SK-N-SH (cell line): ENCODE measurements around the gene PM20D2. TPM values are rescaled to one million over a fixed set of nuclear protein-coding genes. Genes with fewer than 3 reads are reported as not detected.

Experiments
- CTCF ChIA-PET: fragments of 300-600, 350-600 bp; formaldehyde crosslinking; extraction: SDS; loops from one replicate; lab custom pipeline; 2021; lab: Yijun Ruan, JAX
- POLR2A ChIA-PET: fragments of 350-600 bp; sonication (Branson Sonifier 250); formaldehyde crosslinking; extraction: SDS; loops from one replicate; lab custom pipeline; 2020; ENCODE audit warnings: antibody characterized with exemption, inconsistent platforms; lab: Yijun Ruan, JAX
- DNase-seq: peaks from one replicate; pipeline ENCODE4 v3.0.0; 2012
- H2AFZ ChIP-seq: fragments of 200-600 bp; sonication (generic); 2 replicates; pipeline ENCODE4 v1.8.1; 2016; ENCODE audit warnings: antibody characterized with exemption, mild to moderate bottlenecking, low read depth
- H3F3A ChIP-seq: fragments of 200-600 bp; sonication (generic); replicated peaks from 2 replicates; pipeline ENCODE3; 2016; ENCODE audit warnings: antibody characterized with exemption, mild to moderate bottlenecking; ENCODE audit not compliant: insufficient read depth
- H3K27ac ChIP-seq, 2 experiments: fragments of 200-500 bp in 1 of 2; fragments of 200-600 bp in 1 of 2; sonication (Bioruptor generic) in 1 of 2; sonication (generic), shearing (Covaris generic) in 1 of 2; 2 replicates each; pipeline versions ENCODE4 v1.5.1 to v1.6.1; 2014 to 2016; ENCODE audit warnings: low read depth in 2 of 2, inconsistent platforms in 1 of 2, low read length in 1 of 2, mild to moderate bottlenecking in 1 of 2, mixed read lengths in 1 of 2
- H3K27me3 ChIP-seq: fragments of 200-600 bp; sonication (generic), shearing (Covaris generic); 2 replicates; pipeline ENCODE4 v1.6.1; 2016; ENCODE audit warnings: mixed run types; ENCODE audit not compliant: insufficient read depth
- H3K36me3 ChIP-seq, 2 experiments: fragments of 200-500 bp in 1 of 2; fragments of 200-600 bp in 1 of 2; sonication (Bioruptor generic) in 1 of 2; sonication (generic) in 1 of 2; replicated peaks in 1 of 2; 2 replicates each; pipeline versions ENCODE3 to v1.5.1; 2014 to 2016; ENCODE audit warnings: low read length in 1 of 2, mild to moderate bottlenecking in 1 of 2; ENCODE audit not compliant: insufficient read depth in 2 of 2, control insufficient read depth in 1 of 2
- H3K4me1 ChIP-seq, 2 experiments: fragments of 200-500 bp in 1 of 2; fragments of 200-600 bp in 1 of 2; sonication (Bioruptor generic) in 1 of 2; sonication (generic), shearing (Covaris generic) in 1 of 2; 2 replicates each; pipeline versions ENCODE4 v1.5.1 to v1.6.1; 2014 to 2016; ENCODE audit warnings: low read depth in 1 of 2, low read length in 1 of 2, mixed run types in 1 of 2; ENCODE audit not compliant: insufficient read depth in 2 of 2, control insufficient read depth in 1 of 2
- H3K4me2 ChIP-seq: fragments of 200-600 bp; sonication (generic), shearing (Covaris generic); 2 replicates; pipeline ENCODE4 v1.6.1; 2017; ENCODE audit warnings: mixed run types
- H3K4me3 ChIP-seq, 2 experiments: fragments of 200-500 bp in 1 of 2; fragments of 200-600 bp in 1 of 2; sonication (Bioruptor generic) in 1 of 2; sonication (generic), shearing (Covaris generic) in 1 of 2; 2 replicates each; pipeline versions ENCODE4 v1.5.1 to v1.8.1; 2014 to 2016; ENCODE audit warnings: low read depth in 2 of 2, inconsistent platforms in 1 of 2, low read length in 1 of 2, mild to moderate bottlenecking in 1 of 2, mixed read lengths in 1 of 2, moderate library complexity in 1 of 2
- H3K79me2 ChIP-seq: fragments of 200-600 bp; sonication (generic); 2 replicates; pipeline ENCODE4 v1.8.1; 2017; ENCODE audit warnings: mild to moderate bottlenecking; ENCODE audit not compliant: insufficient read depth
- H3K9ac ChIP-seq: fragments of 200-600 bp; sonication (generic); 2 replicates; pipeline ENCODE4 v1.6.1; 2017; ENCODE audit warnings: mixed run types
- H3K9me2 ChIP-seq: fragments of 200-600 bp; sonication (generic); 2 replicates; pipeline ENCODE4 v1.6.1; 2017; ENCODE audit warnings: mixed run types
- H3K9me3 ChIP-seq: fragments of 200-600 bp; sonication (generic); 2 replicates; pipeline ENCODE4 v1.6.1; 2017; ENCODE audit warnings: mixed run types, mild to moderate bottlenecking, moderate library complexity
- H4K20me1 ChIP-seq: fragments of 200-600 bp; sonication (generic); 2 replicates; pipeline ENCODE4 v1.6.1; 2017; ENCODE audit warnings: mild to moderate bottlenecking, mixed run types; ENCODE audit not compliant: insufficient read depth
- EZH2phosphoT487 ChIP-seq: fragments of 200-600 bp; sonication (generic); IDR thresholded peaks from 2 replicates; pipeline ENCODE4 v1.6.1; 2017; ENCODE audit warnings: low read depth, mixed run types, mild to moderate bottlenecking, antibody characterized with exemption, moderate library complexity, borderline replicate concordance
- MXI1 ChIP-seq: IDR thresholded peaks from 2 replicates; pipeline ENCODE4 v1.6.1; 2012; ENCODE audit warnings: mild to moderate bottlenecking, low read depth, low read length, improper control_type of control experiment
- NRF1 ChIP-seq: IDR thresholded peaks from 2 replicates; pipeline ENCODE4 v1.6.1; 2012; ENCODE audit warnings: low read depth, mild to moderate bottlenecking, low read length
- RCOR1 ChIP-seq: fragments of 150-350 bp; IDR thresholded peaks from 2 replicates; pipeline ENCODE4 v1.6.1; 2017; ENCODE audit warnings: antibody characterized with exemption, low read length
- REST ChIP-seq: IDR thresholded peaks from 2 replicates; pipeline ENCODE4 v1.6.1; 2012; ENCODE audit warnings: mild to moderate bottlenecking, low read depth, low read length, moderate library complexity
- SIN3A ChIP-seq: IDR thresholded peaks from 2 replicates; pipeline ENCODE4 v1.6.1; 2012; ENCODE audit warnings: low read depth, mild to moderate bottlenecking, low read length, moderate library complexity, borderline replicate concordance
- SMC3 ChIP-seq: IDR thresholded peaks from 2 replicates; pipeline ENCODE4 v1.6.1; 2012; ENCODE audit warnings: low read depth, low read length, improper control_type of control experiment
- TAF1 ChIP-seq: IDR thresholded peaks from 2 replicates; pipeline ENCODE4 v1.6.1; 2012; ENCODE audit warnings: low read depth, mild to moderate bottlenecking, low read length, moderate library complexity, borderline replicate concordance
- TCF12 ChIP-seq: IDR thresholded peaks from 2 replicates; pipeline ENCODE4 v1.4.0; 2012
- USF2 ChIP-seq: fragments of 150-350 bp; IDR thresholded peaks from 2 replicates; pipeline ENCODE4 v1.6.1; 2017; ENCODE audit warnings: antibody characterized with exemption, low read length, low read depth, borderline replicate concordance
- WGBS: methylation state at CpG from one replicate; pipeline ENCODE4 v1.1.6; 2017; ENCODE audit warnings: low lambda C conversion rate; 5-methylcytosine and 5-hydroxymethylcytosine counted together
- polyA plus RNA-seq, 3 experiments: library from polyadenylated mRNA; depleted of rRNA; stranded (reverse); fragments of >200 nt; gene quantifications; 2 replicates each; pipeline ENCODE4 v1.2.3, GENCODE V29; 2012

PM20D2 gene
- polyA plus RNA-seq, 1 of the 3 experiments (the other 2 are of a cell fraction), result 6.2 TPM

GRCh38 chr6:89208551-89208950 lies 62.7 kb downstream of the PM20D2 start (continued):
- TF ChIP-seq USF2 (no peak), TAF1 (no peak), EZH2phosphoT487 (no peak)
- TF ChIP-seq, all 33 proteins: peak for 0

GRCh38 chr6:89209457-89209856 lies 63.6 kb downstream of the PM20D2 start:
- Histone ChIP-seq H3K27ac (no peak overlapping the region), H3K4me2 (no peak overlapping the region), H3F3A (no peaks in the 10 kb centered on the region), H3K79me2 (no peaks in the 10 kb centered on the region), H2AFZ (no peak overlapping the region), H4K20me1 (no peaks in the 10 kb centered on the region), H3K9me3 (no peaks in the 10 kb centered on the region), H3K9me2 (no peaks in the 10 kb centered on the region), H3K4me1 (peaks cover 0 to 5% of the 10 kb centered on the region in 2 experiments; a peak in 1 of 4 replicates), H3K36me3 (no peaks in the 10 kb centered on the region), H3K9ac (no peak overlapping the region)
- no peak for DNase-seq
- 87% methylated on average over 6 of the region's 6 CpGs for WGBS
- CTCF ChIA-PET, result interaction anchor here (0.6 to 1.1 kb wide), 3 partner anchors 18 to 34 kb away, joined by 3 to 4 read pairs (median 3); no protein-coding TSS in a partner anchor
- TF ChIP-seq TCF12 (no peak), NRF1 (no peak), SMC3 (no peak), RCOR1 (no peak), SIN3A (no peak), REST (no peak), USF2 (no peak), MXI1 (no peak)
- TF ChIP-seq, all 33 proteins: peak for 0
- Histone ChIP-seq H3K27me3 (no peaks in the 10 kb centered on the region; the same call in 1 of the 2 replicates), H3K4me3 (no peak overlapping the region)
- POLR2A ChIA-PET, result no interaction called here
